GM19099 (cell line): ENCODE data around the gene CIROP.

ENCODE experiments used
- POLR2A ChIP-seq: IDR thresholded peaks from 3 replicates; pipeline ENCODE4 v1.6.1; 2011; ENCODE audit warnings: low read depth; ENCODE audit not compliant: insufficient read length; ENCODE audit errors: extremely low read depth

CIROP gene

DNA sequence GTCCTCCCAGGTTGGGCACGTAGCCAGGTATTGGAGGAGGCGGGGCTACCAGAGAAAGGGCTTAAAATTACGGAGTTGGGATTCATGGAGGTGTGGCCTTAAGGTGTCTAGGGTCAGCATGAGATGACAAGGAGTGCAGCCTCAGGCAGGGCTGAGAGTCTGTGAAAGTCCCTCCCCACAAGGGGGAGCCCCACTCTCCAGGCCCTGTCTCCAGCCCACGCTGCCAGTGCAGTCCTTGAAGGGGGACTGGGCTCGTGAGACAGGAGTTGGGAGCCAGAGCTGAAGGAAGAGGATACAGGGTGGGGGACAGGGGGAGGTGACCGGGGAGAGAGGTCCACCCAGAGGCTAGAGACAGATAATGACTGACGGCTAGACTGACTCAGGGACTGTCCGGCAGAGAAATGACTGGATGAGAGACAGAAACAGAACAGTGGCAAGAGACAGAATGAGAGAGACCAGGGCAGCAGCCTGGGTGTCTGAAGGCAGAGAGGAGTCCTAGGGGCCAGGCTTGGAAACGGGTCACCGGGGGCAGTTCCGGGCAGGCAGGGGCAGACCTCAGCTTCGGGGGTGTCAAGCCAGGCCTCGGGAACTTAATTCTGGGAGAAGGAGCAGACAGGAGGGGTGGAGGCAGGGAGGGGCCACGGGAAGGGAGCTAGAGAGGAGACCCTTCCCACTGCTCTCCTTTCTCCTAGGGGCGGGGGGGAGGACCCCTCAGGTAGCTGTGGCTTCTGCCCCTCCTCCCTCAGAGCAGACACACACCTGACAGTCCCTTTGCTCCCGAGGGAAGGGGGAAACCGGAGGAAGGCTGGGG lies 48.4 kb downstream of the CIROP start:
- no peak for TF ChIP-seq POLR2A

DNA sequence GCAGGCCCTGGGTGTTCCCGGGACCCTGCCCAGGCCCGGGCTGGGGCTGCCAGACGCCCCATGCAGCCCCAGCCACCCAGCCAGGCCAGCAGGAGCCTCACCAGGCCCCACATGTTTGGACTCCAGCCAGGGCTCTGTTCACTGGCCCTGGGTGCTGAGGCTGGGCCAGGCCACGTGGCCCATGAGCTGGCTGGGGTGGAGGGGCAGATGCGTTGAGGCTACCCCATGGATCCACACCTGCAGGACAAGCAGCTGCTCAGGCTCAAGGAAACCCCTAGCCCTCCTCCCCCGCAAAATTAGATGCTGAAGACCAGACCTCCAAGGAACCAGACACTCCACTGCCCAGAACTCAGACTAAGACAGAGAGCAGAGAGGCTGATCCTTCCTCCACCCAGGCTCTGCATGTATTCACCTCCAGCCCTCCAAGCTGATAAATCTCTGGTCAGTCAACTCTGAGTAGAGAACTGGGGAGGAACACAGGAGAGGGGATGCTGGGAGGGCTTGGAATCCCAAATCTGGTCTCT lies 49.1 kb downstream of the CIROP start:
- no peak for TF ChIP-seq POLR2A

DNA sequence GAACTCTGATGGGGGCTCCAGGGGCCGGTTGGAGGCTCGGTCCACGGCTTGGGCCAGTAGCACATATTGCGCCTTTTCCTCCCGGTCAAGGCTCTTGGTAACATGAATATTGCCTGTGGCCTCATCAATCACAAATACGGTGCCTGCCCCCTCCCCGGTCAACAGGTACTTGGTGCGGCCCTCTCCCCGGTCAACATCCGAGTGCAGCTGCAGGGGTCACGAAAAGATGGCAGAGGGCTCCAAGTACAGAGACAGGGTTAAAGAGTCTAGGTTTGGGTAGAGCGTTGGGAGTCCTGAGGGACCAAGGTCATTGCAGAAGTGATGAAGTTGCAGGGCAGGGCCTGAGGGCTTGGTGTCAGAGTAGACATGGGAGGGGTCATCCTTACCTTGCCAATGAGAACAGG lies 49.6 kb downstream of the CIROP start:
- no peak for TF ChIP-seq POLR2A

DNA sequence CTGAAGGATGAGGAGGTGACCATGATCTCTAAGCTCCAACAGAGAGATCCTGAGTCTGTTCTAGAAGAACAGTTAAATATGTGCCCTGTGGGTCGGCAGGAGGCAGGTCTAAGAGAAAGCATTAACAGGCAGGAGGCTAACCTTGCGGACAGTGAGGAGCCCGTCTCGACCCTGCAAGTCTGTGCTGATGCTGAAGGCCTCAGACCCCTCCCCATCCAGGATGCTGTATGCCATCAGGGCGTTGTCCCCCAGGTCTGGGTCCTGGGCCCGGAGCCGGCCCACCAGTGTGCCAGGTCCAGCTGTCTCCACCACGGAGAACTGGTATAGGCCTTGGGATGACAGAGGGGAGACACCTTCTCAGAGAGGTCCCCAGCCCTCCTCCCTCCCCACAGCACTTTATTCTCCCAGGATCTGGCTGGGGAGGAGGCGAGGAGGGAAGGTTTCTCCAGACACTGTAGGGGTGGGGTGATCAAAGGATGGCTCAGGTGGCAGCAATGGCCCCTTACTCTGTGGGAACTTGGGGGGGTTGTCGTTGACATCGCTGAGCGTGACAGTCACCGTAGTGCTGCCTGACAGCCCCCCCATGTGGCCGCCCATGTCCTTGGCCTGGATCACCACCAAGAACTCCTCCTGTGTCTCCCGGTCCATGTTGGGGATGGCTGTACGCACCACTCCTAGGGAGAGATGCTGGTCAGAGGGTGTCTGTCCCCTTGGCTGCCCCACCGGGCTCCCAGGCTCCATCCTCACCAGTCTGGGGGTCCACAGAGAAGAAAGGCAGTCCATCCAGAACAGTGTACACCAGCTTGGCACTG lies 50.6 kb downstream of the CIROP start:
- TF ChIP-seq POLR2A = no peak

DNA sequence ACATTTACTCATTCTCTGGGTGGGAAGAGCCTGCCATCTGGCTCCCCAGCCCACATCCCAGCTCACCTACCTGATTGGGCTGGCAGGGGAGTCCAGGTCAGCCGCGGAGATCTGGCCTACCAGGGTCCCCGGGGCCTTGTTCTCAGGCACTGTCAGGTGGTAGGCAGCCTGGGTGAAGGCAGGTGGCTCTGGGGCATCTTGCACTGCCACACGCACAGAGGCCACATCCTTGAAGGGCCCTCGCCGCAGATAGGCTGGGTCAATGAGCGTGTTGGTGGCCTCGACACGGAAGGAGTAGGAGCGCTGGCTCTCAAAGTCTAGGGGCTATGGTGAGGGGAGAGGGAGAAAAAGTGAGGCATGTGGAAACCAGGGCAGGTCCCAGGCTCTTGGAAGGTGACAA lies 51.4 kb downstream of the CIROP start:
- TF ChIP-seq POLR2A = no peak

DNA sequence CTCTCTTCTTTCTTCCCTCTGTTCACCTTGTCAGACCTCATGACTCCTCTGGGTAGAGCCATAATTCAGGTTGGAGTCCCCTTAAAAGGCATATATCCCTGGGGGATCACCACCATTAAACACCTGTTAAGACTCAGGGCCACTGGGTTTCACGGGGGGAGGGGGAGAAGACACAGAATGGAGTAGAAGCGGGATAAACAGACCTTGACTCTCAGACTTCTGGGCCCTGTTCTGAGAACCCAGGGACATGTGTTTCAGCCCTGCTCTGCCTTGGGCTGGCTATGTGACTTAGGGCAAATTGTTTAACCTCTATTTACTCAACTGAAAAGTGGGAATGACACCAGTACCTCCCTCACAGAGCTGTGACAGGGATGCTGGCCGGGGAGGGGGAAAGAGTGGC lies 52.1 kb downstream of the CIROP start:
- TF ChIP-seq POLR2A = no peak

DNA sequence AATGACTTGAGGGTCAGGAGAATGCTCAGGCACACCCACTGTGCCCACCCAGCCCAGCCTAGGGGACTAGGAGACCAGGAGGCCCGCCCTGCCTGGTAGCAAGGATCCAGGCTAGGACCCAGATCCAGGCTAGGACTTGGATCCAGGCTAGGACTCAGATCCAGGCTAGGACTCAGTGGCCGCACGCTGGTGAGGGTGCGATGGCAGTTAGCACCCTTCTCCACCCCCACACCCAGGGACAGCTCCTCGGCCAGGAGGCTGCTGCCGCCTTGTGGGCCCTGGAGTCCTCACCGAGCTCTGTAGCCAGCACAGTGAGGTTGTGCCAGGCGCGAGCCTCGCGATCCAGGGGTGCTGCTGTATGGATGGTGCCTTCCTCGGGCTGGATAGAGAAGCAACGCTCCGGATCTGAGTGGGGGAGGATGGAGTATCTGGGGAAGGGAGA lies 52.6 kb downstream of the CIROP start:
- no peak for TF ChIP-seq POLR2A

DNA sequence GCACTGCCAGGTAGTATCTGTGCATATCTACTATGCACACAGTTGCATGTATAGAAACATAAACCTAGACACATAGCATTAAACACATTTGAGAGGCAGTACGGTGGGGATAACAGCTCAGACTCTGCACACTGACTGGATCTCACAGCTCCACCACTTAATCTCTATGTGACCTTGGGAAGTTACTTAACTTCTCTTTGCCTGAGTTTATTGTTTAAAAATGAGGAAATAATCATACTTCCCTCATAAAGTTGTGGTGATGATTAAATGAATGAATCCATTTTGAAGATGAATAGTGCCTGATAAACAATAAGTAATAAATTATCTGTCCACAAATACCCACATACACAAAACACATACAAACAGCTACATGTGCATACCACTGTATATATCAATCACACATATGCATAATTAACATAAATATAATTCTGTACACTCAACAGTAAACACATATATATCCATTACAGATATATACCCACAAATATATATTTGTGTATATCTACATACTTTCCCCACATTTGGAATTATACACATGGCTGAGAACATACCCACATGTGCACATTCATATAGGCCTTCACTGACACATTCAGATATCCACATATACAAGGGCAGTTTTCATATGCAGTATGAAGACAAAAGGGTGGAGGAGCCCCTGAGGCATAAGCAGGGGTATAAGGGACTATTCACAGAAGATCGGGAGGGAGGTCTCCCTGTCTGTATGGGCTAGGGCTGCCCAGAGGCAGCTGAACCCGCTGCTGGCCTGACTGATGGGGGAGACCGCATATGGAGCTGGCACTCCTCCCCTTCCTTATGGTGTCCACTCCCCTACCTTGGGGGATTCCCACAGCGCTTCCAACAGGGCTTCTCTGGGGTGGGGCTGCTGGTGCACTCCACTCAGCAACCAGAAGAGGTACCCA lies 53.4 kb downstream of the CIROP start:
- no peak for TF ChIP-seq POLR2A
